IMR-90 (cell line): ENCODE measurements around the gene DSCAM. TPM values are rescaled to one million over a fixed set of nuclear protein-coding genes. Genes with fewer than 3 reads are reported as not detected.

ENCODE experiments used
- ATAC-seq: fragments of 200-7000 bp; cut with Tn5 transposase; 2 replicates; pipeline ENCODE4 v1.9.1; 2020; ENCODE audit warnings: low read depth, mild to moderate bottlenecking, moderate library complexity
- BruUV-seq: library from RNA; stranded (reverse); fragments of 400-500 nt; replicated peaks from 2 replicates; lab custom pipeline; 2021; lab: Mats Ljungman, UMichigan
- CTCF ChIA-PET: fragments of 300-600 bp; formaldehyde crosslinking; extraction: SDS; loops from one replicate; lab custom pipeline; 2021; ENCODE audit warnings: antibody characterized with exemption; lab: Yijun Ruan, JAX
- POLR2A ChIA-PET: fragments of 300-600 bp; sonication (Branson Sonifier 250); formaldehyde crosslinking; loops from one replicate; lab custom pipeline; 2022; ENCODE audit warnings: antibody characterized with exemption; ENCODE audit not compliant: unreplicated experiment; lab: Charles Lee
- DNase-seq: peaks from one replicate; pipeline ENCODE4 v3.0.0; 2013
- H2AFZ ChIP-seq: replicated peaks from 2 replicates; pipeline ENCODE3; 2013; ENCODE audit warnings: low read length, mild to moderate bottlenecking; ENCODE audit not compliant: poor library complexity
- H2AK5ac ChIP-seq: 2 replicates; pipeline ENCODE4 v1.6.1; 2013; ENCODE audit warnings: low read depth, low read length, inconsistent platforms
- H2AK9ac ChIP-seq: replicated peaks from 2 replicates; pipeline ENCODE3; 2013; ENCODE audit warnings: mild to moderate bottlenecking, low read depth, low read length, moderate library complexity; ENCODE audit not compliant: poor library complexity
- H2BK120ac ChIP-seq: 2 replicates; pipeline ENCODE4 v1.6.1; 2013; ENCODE audit warnings: low read depth, low read length, inconsistent platforms
- H2BK15ac ChIP-seq: 3 replicates; pipeline ENCODE4 v1.6.1; 2013; ENCODE audit warnings: low read depth, low read length, inconsistent platforms
- H2BK20ac ChIP-seq: 2 replicates; pipeline ENCODE4 v1.6.1; 2013; ENCODE audit warnings: low read depth, mild to moderate bottlenecking, inconsistent platforms, low read length, moderate library complexity
- H2BK5ac ChIP-seq: 2 replicates; pipeline ENCODE4 v1.6.1; 2013; ENCODE audit warnings: mild to moderate bottlenecking, low read depth, low read length, inconsistent platforms; ENCODE audit not compliant: poor library complexity, severe bottlenecking
- H3K14ac ChIP-seq: replicated peaks from 2 replicates; pipeline ENCODE4 v1.6.1; 2013; ENCODE audit warnings: low read depth, low read length, inconsistent platforms
- H3K18ac ChIP-seq: 2 replicates; pipeline ENCODE4 v1.6.1; 2013; ENCODE audit warnings: low read depth, low read length, control low read depth
- H3K23ac ChIP-seq: 2 replicates; pipeline ENCODE4 v1.6.1; 2013; ENCODE audit warnings: low read depth, low read length, inconsistent platforms
- H3K27ac ChIP-seq: 2 replicates; pipeline ENCODE4 v1.5.1; 2013; ENCODE audit warnings: mild to moderate bottlenecking, control low read depth, low read length; ENCODE audit not compliant: insufficient read depth
- H3K27me3 ChIP-seq: 2 replicates; pipeline ENCODE4 v1.6.1; 2013; ENCODE audit warnings: low read length; ENCODE audit not compliant: control insufficient read depth, insufficient read depth
- H3K36me3 ChIP-seq: 2 replicates; pipeline ENCODE4 v1.6.1; 2013; ENCODE audit warnings: low read length, mixed read lengths; ENCODE audit not compliant: control insufficient read depth, insufficient read depth
- H3K4ac ChIP-seq: 2 replicates; pipeline ENCODE4 v1.6.1; 2013; ENCODE audit warnings: low read depth, low read length, inconsistent platforms
- H3K4me1 ChIP-seq: 2 replicates; pipeline ENCODE4 v1.6.1; 2013; ENCODE audit warnings: low read length, mixed read lengths; ENCODE audit not compliant: control insufficient read depth, insufficient read depth
- H3K4me2 ChIP-seq: 2 replicates; pipeline ENCODE4 v1.6.1; 2013; ENCODE audit warnings: low read depth, mild to moderate bottlenecking, control low read depth, low read length, moderate library complexity
- H3K4me3 ChIP-seq: 2 replicates; pipeline ENCODE4 v1.5.1; 2013; ENCODE audit warnings: low read depth, mild to moderate bottlenecking, control low read depth, low read length, moderate library complexity; ENCODE audit not compliant: insufficient read depth
- H3K56ac ChIP-seq: 2 replicates; pipeline ENCODE4 v1.6.1; 2013; ENCODE audit warnings: low read length, inconsistent platforms; ENCODE audit not compliant: insufficient read depth; ENCODE audit errors: extremely low read depth
- H3K79me1 ChIP-seq, 2 experiments: 2 replicates each; pipeline ENCODE4 v1.6.1; 2013; ENCODE audit warnings: low read length in 2 of 2, inconsistent platforms in 1 of 2, low read depth in 1 of 2
- H3K9ac ChIP-seq: 2 replicates; pipeline ENCODE4 v1.6.1; 2013; ENCODE audit warnings: low read depth, low read length, control low read depth
- H3K9me1 ChIP-seq: 2 replicates; pipeline ENCODE4 v1.6.1; 2013; ENCODE audit warnings: low read length, inconsistent platforms; ENCODE audit not compliant: insufficient read depth
- H3K9me3 ChIP-seq: 2 replicates; pipeline ENCODE4 v1.6.1; 2013; ENCODE audit warnings: low read length; ENCODE audit not compliant: control insufficient read depth, insufficient read depth
- H4K20me1 ChIP-seq: 2 replicates; pipeline ENCODE4 v1.6.1; 2013; ENCODE audit warnings: low read length, inconsistent platforms; ENCODE audit not compliant: insufficient read depth
- H4K5ac ChIP-seq: 2 replicates; pipeline ENCODE4 v1.6.1; 2013; ENCODE audit warnings: mild to moderate bottlenecking, low read depth, low read length, control low read depth
- H4K8ac ChIP-seq, 2 experiments: 2 replicates each; pipeline ENCODE4 v1.6.1; 2013; ENCODE audit warnings: low read depth in 2 of 2, low read length in 2 of 2, control low read depth in 1 of 2, inconsistent platforms in 1 of 2
- H4K91ac ChIP-seq: 2 replicates; pipeline ENCODE4 v1.6.1; 2013; ENCODE audit warnings: low read depth, low read length, inconsistent platforms; ENCODE audit not compliant: insufficient read depth
- BHLHE40 ChIP-seq: fragments of 150-350 bp; IDR thresholded peaks from 2 replicates; pipeline ENCODE4 v1.6.1; 2016; ENCODE audit warnings: mild to moderate bottlenecking, low read depth, low read length
- CEBPB ChIP-seq: IDR thresholded peaks from 2 replicates; pipeline ENCODE4 v1.6.1; 2012; ENCODE audit warnings: low read depth, low read length, improper control_type of control experiment
- CHD1 ChIP-seq: IDR thresholded peaks from 2 replicates; pipeline ENCODE4 v1.6.1; 2012; ENCODE audit warnings: low read depth, low read length, improper control_type of control experiment
- ELK1 ChIP-seq: fragments of 150-350 bp; IDR thresholded peaks from 2 replicates; pipeline ENCODE4 v1.6.1; 2016; ENCODE audit warnings: low read depth, mild to moderate bottlenecking, low read length, moderate library complexity, borderline replicate concordance
- FOS ChIP-seq: fragments of 150-350 bp; IDR thresholded peaks from 2 replicates; pipeline ENCODE4 v1.6.1; 2016; ENCODE audit warnings: low read depth, low read length
- MAFK ChIP-seq: IDR thresholded peaks from 2 replicates; pipeline ENCODE4 v1.6.1; 2012; ENCODE audit warnings: low read depth, low read length, improper control_type of control experiment
- MAZ ChIP-seq: IDR thresholded peaks from 2 replicates; pipeline ENCODE4 v1.6.1; 2012; ENCODE audit warnings: low read depth, mild to moderate bottlenecking, low read length, improper control_type of control experiment, moderate library complexity, borderline replicate concordance
- MXI1 ChIP-seq: IDR thresholded peaks from 2 replicates; pipeline ENCODE4 v1.6.1; 2012; ENCODE audit warnings: low read depth, mild to moderate bottlenecking, low read length, moderate library complexity, borderline replicate concordance
- NFE2L2 ChIP-seq: fragments of 150-350 bp; IDR thresholded peaks from 2 replicates; pipeline ENCODE4 v1.6.1; 2016; ENCODE audit warnings: low read depth, mild to moderate bottlenecking, low read length
- POLR2A ChIP-seq: IDR thresholded peaks from 2 replicates; pipeline ENCODE4 v1.6.1; 2012; ENCODE audit warnings: mild to moderate bottlenecking, low read depth, low read length
- RAD21 ChIP-seq: IDR thresholded peaks from 2 replicates; pipeline ENCODE4 v1.6.1; 2012; ENCODE audit warnings: low read length, improper control_type of control experiment
- RCOR1 ChIP-seq: IDR thresholded peaks from 2 replicates; pipeline ENCODE4 v1.6.1; 2012; ENCODE audit warnings: mild to moderate bottlenecking, low read length, improper control_type of control experiment; ENCODE audit not compliant: insufficient replicate concordance
- RFX5 ChIP-seq: IDR thresholded peaks from 2 replicates; pipeline ENCODE4 v1.8.0; 2012; ENCODE audit warnings: low read depth, mild to moderate bottlenecking, low read length, moderate library complexity
- SMC3 ChIP-seq: fragments of 150-350 bp; IDR thresholded peaks from 2 replicates; pipeline ENCODE4 v1.6.1; 2016; ENCODE audit warnings: low read depth, mild to moderate bottlenecking, antibody characterized with exemption, low read length, moderate library complexity
- WGBS, 2 experiments: methylation state at CpG; one replicate each; pipeline versions ENCODE4 v1.1.5 to v1.1.7; 2013; ENCODE audit warnings: missing lambda C conversion rate in 2 of 2; ENCODE audit not compliant: insufficient read length in 1 of 2; ENCODE audit errors: extremely low coverage in 2 of 2; 5-methylcytosine and 5-hydroxymethylcytosine counted together
- dilution Hi-C: fragments of 300-500 bp; cut with HindIII; formaldehyde crosslinking; loops from one replicate; pipeline ENCODE4 v1.14.3; 2018; ENCODE audit warnings: low sequenced_read_pairs; ENCODE audit not compliant: unreplicated experiment
- in situ Hi-C: fragments of 300-500 bp; cut with MboI; formaldehyde crosslinking; loops from 3 replicates; pipeline ENCODE4 v1.14.3; 2019; ENCODE audit warnings: low sequenced_read_pairs, inconsistent platforms, mixed read lengths
- intact Hi-C: fragments of 100-400 bp; cut with micrococcal nuclease; formaldehyde crosslinking; loops from 2 replicates; pipeline ENCODE4 v1.10.0; 2022
- polyA plus RNA-seq, 3 experiments: library from polyadenylated mRNA; depleted of rRNA; stranded (reverse); fragments of >200 nt; gene quantifications; 2 replicates each; pipeline ENCODE4 v1.2.3, GENCODE V29; 2012; ENCODE audit warnings: low replicate concordance in 1 of 3
- total RNA-seq: library from RNA; depleted of rRNA; stranded (reverse); fragments of >200 nt; gene quantifications from 2 replicates; pipeline ENCODE4 v1.2.3, GENCODE V29; 2012
- TF ChIP-seq, protein P1 (sequence below): fragments of 150-350 bp; IDR thresholded peaks from 2 replicates; pipeline ENCODE4 v1.6.1; 2017; ENCODE audit warnings: mild to moderate bottlenecking, antibody characterized with exemption, low read length, low read depth
- TF ChIP-seq, protein P2 (sequence below): conservative IDR thresholded peaks from 2 replicates; pipeline ENCODE4 v1.5.1; 2012; ENCODE audit warnings: mild to moderate bottlenecking, low read depth, low read length, improper control_type of control experiment

Gene DSCAM
- total and polyA plus RNA-seq, 2 of the 4 experiments (the other 2 are of a cell fraction) = under 0.01 to 0.02 TPM

DNA sequence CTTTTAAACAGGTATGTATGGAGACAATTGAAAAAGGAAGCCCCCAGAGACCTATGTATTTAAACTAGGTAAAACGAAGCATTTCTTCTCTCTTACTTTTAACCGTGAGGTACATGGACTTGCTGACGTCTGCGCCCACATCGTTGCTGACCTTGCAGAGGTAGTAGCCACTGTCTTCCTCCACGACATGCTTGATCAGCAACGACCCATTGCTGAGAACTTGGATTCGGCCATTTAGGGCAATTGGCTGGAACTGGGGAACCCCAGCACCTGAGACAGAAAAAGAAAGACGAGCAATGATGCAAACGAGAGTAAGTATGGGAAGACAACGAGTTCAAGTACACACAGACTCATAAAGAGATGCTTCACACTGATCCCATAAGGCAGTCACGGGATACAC, 571.0 kb downstream of the DSCAM start:
- no peak for ATAC-seq
- POLR2A ChIA-PET = no interaction called here
- H4K5ac ChIP-seq = no peak overlapping the region
- dilution Hi-C loops = no loop called here
- DNase-seq = no peak
- no peak overlapping the region for H3K4me2 ChIP-seq
- no peak overlapping the region for H4K8ac ChIP-seq
- H3K9me3 ChIP-seq = peaks cover 19% of the 10 kb centered on the region
- H3K27me3 ChIP-seq = no peaks in the 10 kb centered on the region
- H2AK5ac ChIP-seq = no peak overlapping the region
- H3K36me3 ChIP-seq = no peaks in the 10 kb centered on the region
- no peak overlapping the region for H3K4ac ChIP-seq
- H3K18ac ChIP-seq = no peak overlapping the region
- no peak overlapping the region for H2BK120ac ChIP-seq
- intact Hi-C loops = no loop called here
- no peak overlapping the region for H4K91ac ChIP-seq
- in situ Hi-C loops = no loop called here
- TF ChIP-seq NFE2L2 (no peak), FOS (no peak), CHD1 (no peak), MAZ (no peak), SMC3 (no peak), ELK1 (no peak), BHLHE40 (no peak), POLR2A (no peak), RCOR1 (no peak), MXI1 (no peak), CEBPB (no peak), RAD21 (no peak), MAFK (no peak), RFX5 (no peak)
- TF ChIP-seq, protein P1, sequence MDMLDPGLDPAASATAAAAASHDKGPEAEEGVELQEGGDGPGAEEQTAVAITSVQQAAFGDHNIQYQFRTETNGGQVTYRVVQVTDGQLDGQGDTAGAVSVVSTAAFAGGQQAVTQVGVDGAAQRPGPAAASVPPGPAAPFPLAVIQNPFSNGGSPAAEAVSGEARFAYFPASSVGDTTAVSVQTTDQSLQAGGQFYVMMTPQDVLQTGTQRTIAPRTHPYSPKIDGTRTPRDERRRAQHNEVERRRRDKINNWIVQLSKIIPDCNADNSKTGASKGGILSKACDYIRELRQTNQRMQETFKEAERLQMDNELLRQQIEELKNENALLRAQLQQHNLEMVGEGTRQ = no peak
- TF ChIP-seq, protein P2, sequence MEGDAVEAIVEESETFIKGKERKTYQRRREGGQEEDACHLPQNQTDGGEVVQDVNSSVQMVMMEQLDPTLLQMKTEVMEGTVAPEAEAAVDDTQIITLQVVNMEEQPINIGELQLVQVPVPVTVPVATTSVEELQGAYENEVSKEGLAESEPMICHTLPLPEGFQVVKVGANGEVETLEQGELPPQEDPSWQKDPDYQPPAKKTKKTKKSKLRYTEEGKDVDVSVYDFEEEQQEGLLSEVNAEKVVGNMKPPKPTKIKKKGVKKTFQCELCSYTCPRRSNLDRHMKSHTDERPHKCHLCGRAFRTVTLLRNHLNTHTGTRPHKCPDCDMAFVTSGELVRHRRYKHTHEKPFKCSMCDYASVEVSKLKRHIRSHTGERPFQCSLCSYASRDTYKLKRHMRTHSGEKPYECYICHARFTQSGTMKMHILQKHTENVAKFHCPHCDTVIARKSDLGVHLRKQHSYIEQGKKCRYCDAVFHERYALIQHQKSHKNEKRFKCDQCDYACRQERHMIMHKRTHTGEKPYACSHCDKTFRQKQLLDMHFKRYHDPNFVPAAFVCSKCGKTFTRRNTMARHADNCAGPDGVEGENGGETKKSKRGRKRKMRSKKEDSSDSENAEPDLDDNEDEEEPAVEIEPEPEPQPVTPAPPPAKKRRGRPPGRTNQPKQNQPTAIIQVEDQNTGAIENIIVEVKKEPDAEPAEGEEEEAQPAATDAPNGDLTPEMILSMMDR = no peak
- 50% methylated on average over 2 of the region's 12 CpGs; no CpG with 5 or more reads in 1 of the 2 experiments for WGBS, 2 experiments
- CTCF ChIA-PET = no interaction called here
- H3K56ac ChIP-seq = no peak overlapping the region
- no peak overlapping the region for H2BK15ac ChIP-seq
- no peak overlapping the region for H3K14ac ChIP-seq
- H4K20me1 ChIP-seq = no peaks in the 10 kb centered on the region
- no peak overlapping the region for H3K23ac ChIP-seq
- H3K4me3 ChIP-seq = no peak overlapping the region
- no peak overlapping the region for H2AK9ac ChIP-seq
- no peak overlapping the region for H2BK20ac ChIP-seq
- H3K9me1 ChIP-seq = no peaks in the 10 kb centered on the region
- BruUV-seq = no TSS peak
- no peak overlapping the region for H3K27ac ChIP-seq
- H3K79me1 ChIP-seq = no peaks in the 10 kb centered on the region
- no peak overlapping the region for H3K9ac ChIP-seq
- H3K4me1 ChIP-seq = no peaks in the 10 kb centered on the region
- H2AFZ ChIP-seq = no peak overlapping the region
- no peak overlapping the region for H2BK5ac ChIP-seq
